COR-L47 (cell line): ENCODE results near the gene MDP1.
"Not testable (repeated sequence)": the region's sequence is repeated elsewhere in the genome, so short reads cannot be mapped to it uniquely, and the experiment has no call there.

Experiments
- DNase-seq: peaks from one replicate; lab custom pipeline; 2025; lab: John Stamatoyannopoulos, UW

The MDP1 gene

DNA sequence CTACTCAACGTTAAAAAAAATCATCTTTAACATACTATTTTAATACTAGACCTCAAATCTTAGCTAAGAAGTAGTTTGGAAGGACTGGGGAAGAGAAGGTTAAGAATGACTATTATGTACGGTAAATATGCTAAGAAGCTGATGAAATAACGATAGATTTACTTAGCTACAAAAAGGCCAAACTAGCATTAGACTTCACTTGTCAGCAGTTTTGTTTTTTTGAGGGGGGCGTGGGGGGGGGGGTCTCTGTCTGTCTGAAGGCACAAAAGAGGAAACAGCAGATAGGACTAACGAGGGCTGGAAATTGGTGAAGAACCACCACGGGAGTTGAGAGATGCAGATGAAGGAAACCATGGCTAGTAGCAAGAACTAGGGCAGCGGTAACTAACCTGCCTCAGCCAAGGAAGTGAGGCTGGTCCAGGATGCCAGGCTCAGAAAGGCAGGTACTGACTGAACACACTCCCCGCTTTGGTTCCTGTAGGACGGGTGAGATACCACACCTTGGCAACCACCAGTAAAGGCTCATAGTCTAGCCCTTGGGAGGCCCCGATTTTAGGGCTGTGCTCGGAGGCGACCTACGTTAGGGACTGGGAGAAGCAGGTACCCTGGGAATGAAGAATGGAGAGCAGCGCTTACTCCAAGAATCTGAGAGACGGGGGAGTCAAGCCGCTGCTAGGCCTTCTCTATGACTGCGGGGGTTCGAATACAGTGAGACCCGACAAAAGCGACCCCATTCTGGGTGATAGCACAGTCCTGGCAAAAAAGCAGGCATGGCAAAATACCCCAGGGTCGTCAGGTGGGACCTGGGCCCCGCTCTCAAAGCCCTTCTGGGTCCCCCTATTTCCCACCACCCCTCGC is 15.6 kb upstream of the MDP1 start:
- no peak for DNase-seq

DNA sequence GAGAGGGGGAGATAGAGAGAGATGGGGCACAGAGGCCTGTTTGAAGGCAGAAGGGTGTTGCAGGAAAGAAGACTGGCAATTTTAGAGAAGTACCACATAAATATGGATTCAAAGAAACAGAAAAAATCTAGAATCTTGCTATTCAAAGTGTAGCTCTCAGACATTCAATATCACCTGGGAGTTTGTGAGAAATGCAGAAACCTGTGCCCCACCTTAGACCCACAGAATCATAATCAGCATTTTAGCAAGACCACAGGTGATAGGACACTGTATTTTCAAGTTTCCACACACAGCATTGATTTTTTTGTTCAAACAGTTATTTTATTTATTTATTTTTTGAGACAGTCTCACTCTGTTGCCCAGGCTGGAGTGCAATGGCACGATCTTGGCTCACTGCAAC is 13.0 kb upstream of the MDP1 start:
- DNase-seq, result no peak

DNA sequence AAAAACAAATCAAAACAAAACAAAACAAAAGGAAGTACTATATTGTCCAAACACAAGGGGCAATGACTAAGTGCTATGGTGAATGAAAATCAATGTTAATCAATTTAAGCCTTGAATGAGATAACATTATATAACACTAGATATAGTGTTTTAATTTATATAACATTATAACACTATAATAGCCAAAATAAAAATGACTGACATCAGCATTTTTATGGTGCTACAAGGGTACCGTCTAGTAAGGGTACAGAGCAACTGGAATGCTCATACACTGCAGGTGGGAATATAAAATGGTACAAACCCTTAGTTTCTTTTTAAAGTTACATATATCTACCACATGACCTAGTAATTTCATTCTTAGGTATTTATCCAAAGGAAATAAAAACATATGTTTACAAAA is 10.6 kb upstream of the MDP1 start:
- DNase-seq, result no peak

DNA sequence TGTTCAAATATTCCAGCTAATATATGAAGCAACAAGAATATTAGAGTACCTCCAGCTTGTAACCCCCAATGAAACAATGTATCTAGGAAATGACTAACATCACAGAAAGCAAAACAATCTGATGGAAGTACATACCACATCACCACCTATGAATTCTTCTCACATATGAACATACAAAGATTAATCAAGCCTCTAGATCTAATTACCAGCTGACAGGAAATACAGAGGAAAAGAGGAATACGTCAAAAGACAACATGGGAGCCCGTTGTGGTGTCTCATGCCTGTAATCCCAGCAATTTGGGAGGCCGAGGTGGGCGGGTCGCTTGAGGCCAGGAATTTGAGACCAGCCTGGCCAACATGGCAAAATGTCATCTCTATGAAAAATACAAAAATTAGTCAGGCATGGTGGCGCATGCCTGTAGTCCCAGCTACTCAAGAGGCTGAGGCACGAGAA is 8.8 kb upstream of the MDP1 start:
- DNase-seq, result no peak

DNA sequence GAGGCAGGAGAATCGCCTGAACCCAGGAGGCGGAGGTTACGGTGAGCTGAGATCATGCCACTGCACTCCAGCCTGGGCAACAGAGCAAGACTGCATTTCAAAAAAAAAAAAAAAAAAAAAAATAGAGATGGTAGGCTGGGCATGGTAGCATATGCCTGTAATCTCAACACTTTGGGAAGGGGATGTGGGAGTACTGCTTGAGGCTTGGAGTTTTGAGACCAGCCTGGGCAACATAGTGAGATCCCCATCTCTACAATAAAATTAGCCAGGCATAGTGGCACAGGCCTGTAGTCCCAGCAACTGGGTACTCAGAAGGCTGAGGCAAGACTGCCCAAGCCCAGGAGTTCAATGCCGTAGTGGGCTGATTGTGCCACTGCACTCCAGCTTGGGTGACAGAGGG is 7.1 kb upstream of the MDP1 start:
- not testable (repeated sequence) for DNase-seq

DNA sequence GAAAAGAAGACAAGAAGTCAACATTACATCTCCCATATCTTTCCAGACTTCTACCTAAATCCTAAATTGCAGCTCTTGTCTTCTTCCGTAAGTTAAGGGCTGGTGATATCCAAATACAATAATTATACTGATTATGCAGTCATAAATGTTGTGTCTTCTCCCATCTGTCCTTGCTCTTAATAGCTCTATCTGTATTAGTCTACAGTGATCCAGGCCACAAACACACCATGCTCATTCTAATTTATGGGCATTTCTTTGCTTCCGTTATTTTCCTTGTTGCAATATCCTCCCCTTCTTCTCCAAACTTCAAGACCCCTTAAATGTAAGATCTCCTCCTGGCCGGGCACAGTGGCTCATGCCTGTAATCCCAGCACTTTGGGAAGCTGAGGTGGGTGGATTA is 3.7 kb upstream of the MDP1 start:
- DNase-seq, result no peak

DNA sequence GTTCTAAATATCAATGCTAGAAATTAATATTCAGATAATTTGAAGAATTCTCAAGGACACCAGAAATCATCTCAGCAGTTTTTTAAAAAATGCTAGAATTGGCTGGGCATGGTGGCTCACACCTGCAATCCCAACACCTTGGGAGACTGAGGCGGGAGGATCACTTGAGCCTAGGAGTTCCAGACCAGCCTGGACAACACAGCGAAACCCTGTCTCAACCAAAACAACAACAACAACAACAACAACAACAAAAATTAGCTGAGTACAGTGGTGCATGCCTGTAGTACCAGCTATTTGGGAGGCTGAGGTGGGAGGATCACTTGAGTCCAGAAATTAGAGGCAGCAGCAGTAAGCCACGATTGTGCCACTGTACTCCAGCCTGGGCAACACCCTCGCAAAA is 3.2 kb upstream of the MDP1 start:
- DNase-seq, result no peak

DNA sequence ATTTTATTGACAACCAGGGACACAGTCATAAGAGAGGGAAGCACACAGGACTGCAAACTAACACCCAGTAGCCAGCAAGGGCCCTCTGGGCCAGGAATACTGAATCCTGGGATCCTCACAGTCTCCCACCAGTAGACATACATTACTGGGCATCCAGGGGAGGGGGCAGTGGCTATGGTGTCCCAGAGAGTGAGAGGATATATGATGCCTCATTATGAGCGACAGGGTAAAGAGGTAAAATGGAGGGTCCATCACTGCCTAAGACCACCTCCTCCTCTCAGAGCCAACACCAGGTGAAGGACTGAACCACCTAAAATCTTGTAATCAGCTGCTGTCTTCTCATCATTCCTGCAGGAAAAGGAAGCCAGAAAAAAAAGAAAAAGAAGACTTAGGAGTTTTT is 1.0 kb upstream of the MDP1 start:
- not testable (repeated sequence) for DNase-seq

DNA sequence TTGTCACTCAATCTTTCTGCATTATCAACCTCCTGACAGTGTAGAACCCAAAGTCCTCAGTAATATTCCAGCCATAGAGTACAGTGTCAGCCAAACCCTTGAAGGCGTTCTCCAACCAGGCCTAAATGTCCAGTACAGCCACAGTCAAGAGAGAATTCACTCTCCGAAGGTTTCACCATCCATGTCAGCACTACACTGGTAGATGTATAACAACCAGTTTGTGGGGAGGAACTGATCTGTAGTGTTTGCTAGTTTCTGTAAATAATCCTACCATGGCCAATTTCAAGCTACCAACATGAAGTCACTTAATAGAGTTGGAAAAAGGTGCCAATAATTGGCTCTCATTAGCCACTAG is 456 bp upstream of the MDP1 start:
- DNase-seq, result no peak

DNA sequence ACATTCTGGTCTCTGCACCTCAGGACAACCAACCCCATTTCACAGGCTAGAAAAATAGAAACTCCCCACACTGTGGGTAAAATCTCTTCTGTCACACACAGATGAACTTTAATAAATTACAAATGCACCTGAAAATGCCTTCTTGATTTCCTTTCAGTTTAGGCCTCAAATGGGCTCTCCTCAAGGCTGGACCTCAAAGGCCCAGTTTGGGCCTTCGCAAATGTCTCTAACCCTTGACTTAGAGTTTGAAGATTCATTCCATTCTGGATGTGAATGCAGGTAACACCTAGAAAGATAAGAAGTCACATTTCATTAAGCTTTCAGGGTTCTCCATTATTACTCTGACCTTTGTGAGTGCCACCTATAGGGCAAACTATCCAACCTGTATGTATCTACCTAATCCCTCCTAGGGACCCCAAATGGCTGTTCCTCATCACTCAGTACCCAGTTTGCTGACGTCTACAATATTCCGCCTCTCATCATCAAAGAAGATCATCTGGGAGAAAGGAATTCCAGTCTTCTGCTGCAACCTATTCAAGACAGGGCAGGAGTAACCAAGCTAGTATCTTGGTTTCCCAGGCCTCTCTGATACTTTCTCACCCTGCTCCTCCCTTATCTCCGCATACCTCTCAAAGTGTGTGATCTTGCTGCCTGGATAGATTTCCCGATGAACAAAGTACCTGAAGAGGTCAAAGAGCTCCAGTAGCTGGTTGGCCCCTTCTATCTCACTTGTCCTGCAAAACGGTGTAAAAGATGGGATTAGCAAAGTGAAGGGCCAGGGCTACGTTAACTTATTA is 1.8 kb downstream of the MDP1 start:
- DNase-seq, result no peak

DNA sequence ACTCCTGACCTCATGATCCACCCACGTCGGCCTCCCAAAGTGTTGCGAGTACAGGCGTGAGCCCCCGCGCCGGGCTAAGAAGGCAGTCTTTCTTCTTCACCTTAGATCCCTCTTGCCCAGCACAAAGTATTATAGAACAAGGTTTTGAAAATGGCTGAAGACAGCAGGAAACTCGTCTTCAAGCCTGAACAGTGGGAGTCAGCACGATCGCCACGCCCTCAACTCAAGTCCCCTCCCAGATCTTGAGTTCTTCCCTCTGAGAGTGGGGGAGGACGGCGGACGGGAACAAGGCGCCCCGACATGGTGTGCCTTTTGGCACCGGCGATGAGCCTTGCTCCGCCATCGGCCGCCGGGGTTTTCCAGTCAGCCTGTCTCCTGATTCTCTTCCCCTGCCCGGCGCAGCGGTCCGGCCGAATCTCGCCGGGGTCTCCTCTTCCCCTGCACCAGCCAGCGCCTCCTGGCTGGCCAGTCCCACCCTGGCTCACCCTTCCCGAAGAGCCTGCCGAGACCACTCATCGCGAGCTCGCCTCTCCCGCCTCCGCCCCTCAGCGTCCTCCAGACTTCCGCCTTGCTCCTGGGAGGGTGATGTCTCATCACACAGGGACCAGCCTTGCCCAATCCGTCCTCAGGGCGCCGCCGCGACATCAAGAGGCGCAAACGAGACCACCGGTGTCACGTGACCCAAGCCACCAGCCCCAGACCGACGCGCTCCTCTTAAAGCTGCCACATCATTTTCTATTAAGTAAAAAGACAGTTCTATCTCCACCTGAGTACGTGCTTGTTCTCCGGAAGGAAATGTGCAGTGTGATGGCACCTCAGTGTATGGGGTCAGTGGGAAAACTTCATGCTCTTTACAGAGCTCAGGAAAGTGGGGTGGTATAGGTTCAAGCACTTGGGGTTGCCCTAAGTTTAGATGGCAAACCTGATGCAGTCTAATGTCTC is 2.7 kb downstream of the MDP1 start, which contains the start of gene CHMP4A:
Gene CHMP4A, minus strand, starts transcription at position 565 of the 942 bp plus-strand sequence. Its CDS starts 49 bp downstream, at position 516.
- DNase-seq, result peak; percentile 95

DNA sequence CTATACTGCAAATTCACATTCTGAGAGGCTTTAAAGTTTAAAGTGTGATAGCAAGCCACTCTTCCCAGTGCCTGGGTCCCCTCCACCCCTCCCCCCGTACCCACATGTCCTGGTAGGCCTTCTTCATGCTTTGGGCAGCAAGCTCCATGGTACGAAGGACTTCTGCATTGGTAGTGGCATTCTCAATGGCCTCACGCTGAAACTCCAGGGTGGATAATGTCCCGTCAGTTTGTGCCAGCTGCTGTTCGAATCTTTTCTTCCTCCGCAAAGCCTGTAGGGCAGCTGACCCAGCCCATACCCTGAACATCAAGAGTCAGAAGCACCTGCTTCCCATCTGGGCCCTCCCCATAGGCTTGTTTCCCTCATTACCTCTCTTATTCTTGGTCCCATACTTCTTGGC is 4.6 kb downstream of the MDP1 start:
- DNase-seq, result no peak

DNA sequence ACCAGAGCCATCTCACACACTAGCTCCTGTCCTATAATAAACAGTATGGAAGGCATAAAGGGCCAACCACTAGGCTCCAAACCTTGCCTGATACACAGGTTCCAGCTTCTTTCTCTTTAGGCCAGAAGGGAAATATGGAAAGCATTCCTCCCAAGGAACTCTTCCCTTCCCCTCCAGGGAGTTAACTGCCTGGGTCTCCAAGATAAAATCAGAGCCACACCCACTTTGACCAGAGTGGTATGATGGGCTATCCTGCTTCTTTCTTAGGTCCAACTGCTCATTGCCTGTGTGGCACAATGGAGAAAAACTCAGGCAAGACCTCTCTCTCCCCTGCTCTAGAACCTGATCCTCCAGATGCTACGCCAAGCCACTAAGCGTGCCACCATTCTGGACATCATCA is 8.2 kb downstream of the MDP1 start:
- no peak for DNase-seq

DNA sequence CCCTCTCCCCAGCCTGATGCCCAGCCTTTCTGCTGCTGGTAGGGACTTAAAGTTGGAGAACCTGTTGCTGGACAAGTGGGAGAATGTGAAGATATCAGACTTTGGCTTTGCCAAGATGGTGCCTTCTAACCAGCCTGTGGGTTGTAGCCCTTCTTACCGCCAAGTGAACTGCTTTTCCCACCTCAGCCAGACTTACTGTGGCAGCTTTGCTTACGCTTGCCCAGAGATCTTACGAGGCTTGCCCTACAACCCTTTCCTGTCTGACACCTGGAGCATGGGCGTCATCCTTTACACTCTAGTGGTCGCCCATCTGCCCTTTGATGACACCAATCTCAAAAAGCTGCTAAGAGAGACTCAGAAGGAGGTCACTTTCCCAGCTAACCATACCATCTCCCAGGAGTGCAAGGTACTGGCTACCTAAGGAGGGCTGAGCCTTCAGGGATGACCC is 8.7 kb downstream of the MDP1 start:
- DNase-seq, result no peak

DNA sequence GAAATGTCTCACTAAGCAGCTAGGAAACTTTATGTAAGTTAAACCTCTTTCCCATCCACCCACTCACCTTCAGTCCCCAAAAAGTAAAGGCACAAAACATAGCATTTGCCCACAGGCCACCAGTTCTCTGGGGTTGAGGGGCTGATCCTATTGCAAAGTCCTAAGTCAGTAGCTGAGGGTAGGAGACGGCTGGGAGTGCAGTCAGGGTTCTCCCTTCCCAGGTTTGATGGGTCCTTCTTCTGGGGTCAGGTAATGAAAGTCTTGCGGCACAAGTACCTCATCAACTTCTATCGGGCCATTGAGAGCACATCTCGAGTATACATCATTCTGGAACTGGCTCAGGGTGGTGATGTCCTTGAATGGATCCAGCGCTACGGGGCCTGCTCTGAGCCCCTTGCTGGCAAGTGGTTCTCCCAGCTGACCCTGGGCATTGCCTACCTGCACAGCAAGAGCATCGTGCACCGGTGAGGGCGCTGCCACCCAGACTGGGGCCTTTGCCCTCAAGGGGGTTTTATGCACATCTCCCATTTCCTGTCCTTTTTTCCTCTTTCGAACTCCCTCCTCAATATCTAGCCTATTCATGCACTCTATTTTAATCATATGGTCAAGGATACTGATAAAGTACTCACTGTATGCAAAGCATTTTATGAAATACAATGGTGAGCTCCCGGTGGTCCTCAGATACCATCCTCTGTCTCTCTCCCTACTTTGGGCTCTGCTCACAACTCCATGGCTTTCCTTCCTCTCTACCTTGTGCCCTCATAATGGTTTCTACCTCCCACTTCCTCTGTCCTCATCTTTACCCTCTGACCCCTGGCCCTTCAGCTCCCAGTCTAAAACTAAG is 9.4 kb downstream of the MDP1 start:
- DNase-seq, result no peak

DNA sequence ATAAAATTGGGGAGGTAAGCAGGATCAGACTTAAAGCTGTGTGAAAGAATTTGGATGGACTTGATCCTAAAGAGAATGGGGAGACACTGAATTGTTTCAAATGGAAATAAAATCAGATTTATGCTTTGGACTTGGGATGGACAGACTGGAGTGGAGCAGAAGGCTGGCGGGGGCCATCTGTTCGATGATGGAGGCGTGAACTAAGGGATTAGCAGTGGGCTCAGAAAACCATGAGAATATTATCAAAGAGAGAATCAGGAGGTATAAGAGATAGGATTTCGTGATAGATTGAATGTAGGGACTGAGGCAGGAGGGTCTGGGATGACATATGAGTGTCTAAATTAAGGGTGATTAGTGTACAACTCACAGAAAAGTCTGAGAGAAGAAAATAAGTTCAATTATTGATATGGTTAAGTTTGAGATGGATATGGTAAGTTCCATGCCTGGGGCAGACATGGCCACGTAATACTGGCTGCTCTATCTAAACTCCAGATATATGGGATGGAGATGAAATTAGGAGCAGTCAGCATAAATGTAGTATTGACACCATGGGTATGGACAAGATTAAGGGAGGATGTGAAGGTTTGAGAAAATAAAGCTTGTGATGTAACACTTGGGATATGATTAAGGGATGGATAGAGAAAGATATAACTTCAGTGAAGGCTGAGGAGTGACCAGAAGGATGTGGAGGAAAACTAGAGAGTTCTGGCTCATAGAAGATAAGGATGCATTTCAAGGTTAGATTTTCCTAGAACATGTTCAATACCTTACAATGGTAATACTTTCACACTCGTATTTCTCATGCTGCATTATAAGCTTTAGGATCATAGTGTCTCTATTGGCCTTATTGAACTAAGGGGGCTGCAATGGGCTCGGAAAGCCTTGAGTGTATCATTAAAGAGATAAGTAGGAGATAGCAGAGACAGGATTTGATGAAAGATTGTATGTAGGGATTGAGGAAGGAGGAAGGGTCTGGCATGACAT is 11.4 kb downstream of the MDP1 start:
- DNase-seq, result no peak

DNA sequence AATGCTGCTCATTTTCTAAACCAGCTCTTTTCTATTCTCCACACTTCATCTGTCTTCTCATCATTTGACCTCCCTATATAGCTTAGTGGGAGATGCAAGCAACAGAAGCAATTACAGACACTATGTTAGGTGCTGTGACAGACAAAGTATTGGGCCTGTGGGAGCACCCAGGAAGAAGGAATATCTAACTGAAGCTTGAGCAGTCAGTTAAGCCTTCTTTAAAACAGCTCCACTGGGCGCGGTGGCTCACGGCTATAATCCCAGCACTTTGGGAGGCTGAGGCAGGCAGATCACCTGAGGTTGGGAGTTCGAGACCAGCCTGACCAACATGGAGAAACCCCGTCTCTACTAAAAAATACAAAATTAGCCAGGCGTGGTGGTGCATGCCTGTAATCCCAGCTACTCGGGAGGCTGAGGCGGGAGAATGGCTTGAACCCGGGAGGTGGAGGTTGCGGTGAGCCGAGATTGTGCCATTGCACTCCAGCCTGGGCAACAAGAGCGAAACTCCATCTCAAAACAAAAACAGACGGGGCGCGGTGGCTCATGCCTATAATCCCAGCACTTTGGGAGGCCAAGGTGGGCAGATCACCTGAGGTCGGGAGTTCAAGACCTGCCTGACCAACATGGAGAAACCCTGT is 12.5 kb downstream of the MDP1 start:
- not testable (repeated sequence) for DNase-seq

DNA sequence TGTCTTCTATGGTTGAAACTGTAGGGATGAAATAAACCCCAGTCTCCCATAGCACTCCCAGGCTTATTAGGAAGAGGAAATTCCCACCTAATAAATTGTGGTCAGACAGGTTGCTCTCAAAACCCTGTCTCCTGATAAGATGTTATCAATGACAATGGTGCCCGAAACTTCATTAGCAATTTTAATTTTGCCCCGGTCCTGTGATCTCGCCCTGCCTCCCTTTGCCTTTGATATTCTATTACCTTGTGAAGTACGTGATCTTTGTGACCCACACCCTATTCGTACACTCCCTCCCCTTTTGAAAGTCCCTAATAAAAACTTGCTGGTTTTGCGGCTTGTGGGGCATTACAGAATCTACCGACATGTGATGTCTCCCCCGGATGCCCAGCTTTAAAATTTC is 13.3 kb downstream of the MDP1 start:
- DNase-seq, result not testable (repeated sequence)

DNA sequence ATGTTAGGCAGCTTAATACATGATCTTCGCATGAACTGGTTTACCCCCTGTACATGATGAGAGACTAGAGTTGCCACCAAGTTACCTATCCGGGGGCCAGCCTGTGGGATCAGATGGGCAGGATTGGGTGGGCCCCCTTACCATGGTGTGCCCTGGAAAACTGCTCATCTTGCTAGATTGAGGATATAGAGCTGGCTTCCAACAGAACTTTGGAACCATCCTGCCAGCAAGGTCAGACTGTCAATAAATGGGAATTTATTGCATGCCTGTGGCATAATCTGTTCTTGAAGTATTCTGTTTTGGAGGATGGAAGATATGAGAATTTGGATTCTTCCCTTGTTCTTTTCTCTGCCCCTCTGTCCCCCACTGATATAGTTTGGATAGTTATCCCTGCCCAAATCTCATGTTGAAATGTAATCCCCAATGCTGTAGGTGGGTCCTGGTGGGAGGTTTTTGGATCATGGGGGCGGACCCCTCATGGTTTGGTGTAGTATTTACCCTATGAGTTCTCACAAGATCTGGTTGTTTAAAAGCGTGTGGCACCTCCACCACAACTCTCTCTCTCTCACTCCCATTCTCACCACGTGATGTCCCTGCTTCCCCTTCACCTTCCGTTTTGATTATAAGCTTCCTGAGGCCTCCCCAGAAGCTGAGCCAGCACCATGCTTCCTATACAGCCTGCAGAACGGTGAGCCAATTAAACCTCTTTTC is 16.9 kb downstream of the MDP1 start:
- no peak for DNase-seq
